Measurements from ENCODE around the gene STAP1.
"Not testable (repeated sequence)": the region's sequence is repeated elsewhere in the genome, so short reads cannot be mapped to it uniquely, and the experiment has no call there.

STAP1 gene

GRCh38 chr4:67632492-67632891, 74.0 kb downstream of the STAP1 start:
- no peak for DNase-seq

GRCh38 chr4:67634741-67635140, 76.2 kb downstream of the STAP1 start:
- DNase-seq: no peak

- DNase-seq: no peak
Observed at GRCh38 chr4:67635331-67635730, 76.8 kb downstream of the STAP1 start.

GRCh38 chr4:67636978-67637377, 78.5 kb downstream of the STAP1 start:
- not testable (repeated sequence) for DNase-seq

GRCh38 chr4:67638136-67638535, 79.6 kb downstream of the STAP1 start:
- DNase-seq: no peak

- DNase-seq: no peak
Observed at GRCh38 chr4:67651536-67651935, 93.0 kb downstream of the STAP1 start.

All from eye (tissue), 1 donor.